HL-60 (cell line): ENCODE results near the gene SPATA3.

Experiments used
- DNase-seq, 2 experiments: peaks; one replicate each; pipeline ENCODE4 v3.0.0-alpha.2; 2010 to 2020; ENCODE audit warnings: low read depth in 1 of 2, low spot score in 1 of 2
- H3K27ac ChIP-seq: fragments of 250-450 bp; sonication (Bioruptor Pico); replicated peaks from 2 replicates; pipeline ENCODE4 v1.5.1; 2020; ENCODE audit warnings: mild to moderate bottlenecking, moderate library complexity
- H3K27me3 ChIP-seq: fragments of 250-450 bp; sonication (Bioruptor Pico); 2 replicates; pipeline ENCODE4 v1.5.1; 2021; ENCODE audit warnings: mild to moderate bottlenecking, moderate library complexity; ENCODE audit not compliant: insufficient read depth, poor library complexity, severe bottlenecking
- H3K4me3 ChIP-seq: replicated peaks from 2 replicates; pipeline ENCODE4 v1.5.1; 2011; ENCODE audit warnings: mild to moderate bottlenecking, control low read depth, low read length; ENCODE audit not compliant: insufficient read depth
- GABPA ChIP-seq: IDR thresholded peaks from 2 replicates; pipeline ENCODE4 v1.6.1; 2012; ENCODE audit warnings: low read depth
- POLR2AphosphoS5 ChIP-seq: IDR thresholded peaks from 2 replicates; pipeline ENCODE4 v1.6.1; 2012; ENCODE audit warnings: low read depth
- SPI1 ChIP-seq: IDR thresholded peaks from 2 replicates; pipeline ENCODE4 v1.6.1; 2012; ENCODE audit warnings: low read depth, mild to moderate bottlenecking, borderline replicate concordance
- TF ChIP-seq, protein P1 (sequence below): IDR thresholded peaks from one replicate; pipeline ENCODE4 v1.5.1; 2011; ENCODE audit warnings: low read length, control low read depth, inconsistent platforms; ENCODE audit not compliant: insufficient read depth
- TF ChIP-seq, protein P2 (sequence below): IDR thresholded peaks from 2 replicates; pipeline ENCODE4 v1.6.1; 2012; ENCODE audit warnings: low read depth; ENCODE audit not compliant: insufficient replicate concordance

The SPATA3 gene

DNA sequence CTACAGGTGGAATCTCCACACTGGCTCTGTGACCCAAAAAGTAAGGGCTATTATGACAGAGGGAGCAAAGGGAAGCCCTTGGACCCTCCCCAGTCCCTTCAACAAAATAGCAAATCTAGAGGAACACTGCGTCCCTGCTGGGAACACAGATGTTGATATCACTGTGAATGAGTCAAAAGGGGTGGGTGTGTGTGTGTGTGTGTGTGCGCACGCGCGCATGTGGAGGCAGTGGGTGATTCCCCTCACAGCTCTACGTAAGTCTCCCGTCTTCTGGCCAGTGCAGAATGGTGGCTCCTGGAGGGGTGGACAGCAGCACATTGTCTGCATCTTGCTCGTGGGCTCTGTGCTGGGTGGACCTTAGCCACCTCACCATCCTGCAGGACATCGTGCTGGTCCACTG lies 33.6 kb downstream of the SPATA3 start:
- DNase-seq: no peak
- peaks cover 5% of the 10 kb centered on the region for H3K27me3 ChIP-seq
- TF ChIP-seq, protein P1, sequence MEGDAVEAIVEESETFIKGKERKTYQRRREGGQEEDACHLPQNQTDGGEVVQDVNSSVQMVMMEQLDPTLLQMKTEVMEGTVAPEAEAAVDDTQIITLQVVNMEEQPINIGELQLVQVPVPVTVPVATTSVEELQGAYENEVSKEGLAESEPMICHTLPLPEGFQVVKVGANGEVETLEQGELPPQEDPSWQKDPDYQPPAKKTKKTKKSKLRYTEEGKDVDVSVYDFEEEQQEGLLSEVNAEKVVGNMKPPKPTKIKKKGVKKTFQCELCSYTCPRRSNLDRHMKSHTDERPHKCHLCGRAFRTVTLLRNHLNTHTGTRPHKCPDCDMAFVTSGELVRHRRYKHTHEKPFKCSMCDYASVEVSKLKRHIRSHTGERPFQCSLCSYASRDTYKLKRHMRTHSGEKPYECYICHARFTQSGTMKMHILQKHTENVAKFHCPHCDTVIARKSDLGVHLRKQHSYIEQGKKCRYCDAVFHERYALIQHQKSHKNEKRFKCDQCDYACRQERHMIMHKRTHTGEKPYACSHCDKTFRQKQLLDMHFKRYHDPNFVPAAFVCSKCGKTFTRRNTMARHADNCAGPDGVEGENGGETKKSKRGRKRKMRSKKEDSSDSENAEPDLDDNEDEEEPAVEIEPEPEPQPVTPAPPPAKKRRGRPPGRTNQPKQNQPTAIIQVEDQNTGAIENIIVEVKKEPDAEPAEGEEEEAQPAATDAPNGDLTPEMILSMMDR: no peak
- TF ChIP-seq, protein P2, sequence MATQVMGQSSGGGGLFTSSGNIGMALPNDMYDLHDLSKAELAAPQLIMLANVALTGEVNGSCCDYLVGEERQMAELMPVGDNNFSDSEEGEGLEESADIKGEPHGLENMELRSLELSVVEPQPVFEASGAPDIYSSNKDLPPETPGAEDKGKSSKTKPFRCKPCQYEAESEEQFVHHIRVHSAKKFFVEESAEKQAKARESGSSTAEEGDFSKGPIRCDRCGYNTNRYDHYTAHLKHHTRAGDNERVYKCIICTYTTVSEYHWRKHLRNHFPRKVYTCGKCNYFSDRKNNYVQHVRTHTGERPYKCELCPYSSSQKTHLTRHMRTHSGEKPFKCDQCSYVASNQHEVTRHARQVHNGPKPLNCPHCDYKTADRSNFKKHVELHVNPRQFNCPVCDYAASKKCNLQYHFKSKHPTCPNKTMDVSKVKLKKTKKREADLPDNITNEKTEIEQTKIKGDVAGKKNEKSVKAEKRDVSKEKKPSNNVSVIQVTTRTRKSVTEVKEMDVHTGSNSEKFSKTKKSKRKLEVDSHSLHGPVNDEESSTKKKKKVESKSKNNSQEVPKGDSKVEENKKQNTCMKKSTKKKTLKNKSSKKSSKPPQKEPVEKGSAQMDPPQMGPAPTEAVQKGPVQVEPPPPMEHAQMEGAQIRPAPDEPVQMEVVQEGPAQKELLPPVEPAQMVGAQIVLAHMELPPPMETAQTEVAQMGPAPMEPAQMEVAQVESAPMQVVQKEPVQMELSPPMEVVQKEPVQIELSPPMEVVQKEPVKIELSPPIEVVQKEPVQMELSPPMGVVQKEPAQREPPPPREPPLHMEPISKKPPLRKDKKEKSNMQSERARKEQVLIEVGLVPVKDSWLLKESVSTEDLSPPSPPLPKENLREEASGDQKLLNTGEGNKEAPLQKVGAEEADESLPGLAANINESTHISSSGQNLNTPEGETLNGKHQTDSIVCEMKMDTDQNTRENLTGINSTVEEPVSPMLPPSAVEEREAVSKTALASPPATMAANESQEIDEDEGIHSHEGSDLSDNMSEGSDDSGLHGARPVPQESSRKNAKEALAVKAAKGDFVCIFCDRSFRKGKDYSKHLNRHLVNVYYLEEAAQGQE: no peak
- TF ChIP-seq POLR2AphosphoS5: no peak
- H3K27ac ChIP-seq: no peak overlapping the region
- no peak overlapping the region for H3K4me3 ChIP-seq

DNA sequence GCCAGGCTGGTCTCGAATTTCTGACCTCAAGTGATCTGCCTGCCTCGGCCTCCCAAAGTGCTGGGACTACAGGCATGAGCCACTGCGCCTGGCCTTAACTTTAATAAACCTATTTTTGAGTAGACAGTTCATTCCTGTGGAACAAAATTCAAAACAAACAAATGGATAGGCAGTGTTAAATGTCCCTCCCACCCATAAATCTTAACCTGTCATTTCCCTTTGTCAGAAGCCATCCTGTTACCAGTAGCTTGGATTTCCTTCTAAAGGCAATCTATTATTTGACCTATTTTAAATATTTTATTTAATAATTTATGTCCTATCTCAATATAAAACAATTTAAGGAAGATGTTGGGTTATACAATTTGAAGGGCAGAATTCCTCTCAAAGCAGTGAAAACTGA lies 34.8 kb downstream of the SPATA3 start:
- Histone ChIP-seq H3K27ac (no peak overlapping the region), H3K4me3 (no peak overlapping the region), H3K27me3 (peaks cover 10% of the 10 kb centered on the region)
- TF ChIP-seq, protein P1: no peak
- TF ChIP-seq, protein P2: no peak
- no peak for TF ChIP-seq POLR2AphosphoS5
- no peak for TF ChIP-seq GABPA
- TF ChIP-seq SPI1: no peak
- DNase-seq: no peak

DNA sequence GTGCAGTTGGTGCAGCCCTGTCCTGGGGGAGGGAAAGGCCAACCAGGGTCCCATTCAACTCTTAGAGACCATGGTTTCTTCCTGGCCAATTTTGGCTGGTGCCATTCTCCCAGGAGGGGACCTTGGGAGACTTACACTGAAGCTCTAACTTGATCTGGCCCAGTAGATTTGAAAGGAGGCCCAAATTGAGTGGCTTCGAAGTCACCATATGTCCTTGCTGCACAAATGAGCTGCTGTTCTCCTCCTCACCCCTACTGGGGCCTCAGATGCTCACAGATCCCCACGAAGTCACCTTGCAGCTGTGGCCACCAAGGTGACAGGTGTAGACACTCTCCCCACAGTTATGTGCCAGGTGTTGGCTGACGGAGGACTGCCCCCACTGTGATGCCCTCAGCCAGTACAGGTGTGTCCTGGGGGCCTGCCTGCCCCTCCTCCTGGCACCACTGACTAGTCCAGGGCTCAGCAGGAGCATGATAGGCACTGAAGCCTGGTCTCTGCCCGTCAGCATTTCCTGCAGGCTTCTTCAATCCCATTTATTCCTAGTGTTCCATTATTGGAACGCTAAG lies 36.7 kb downstream of the SPATA3 start:
- H3K27me3 ChIP-seq: peaks cover 21% of the 10 kb centered on the region
- DNase-seq: no peak
- no peak overlapping the region for H3K4me3 ChIP-seq
- TF ChIP-seq GABPA (no peak), POLR2AphosphoS5 (no peak), SPI1 (no peak)
- TF ChIP-seq, protein P2: no peak
- TF ChIP-seq, protein P1: no peak
- no peak overlapping the region for H3K27ac ChIP-seq
